Mucosa of rectum (tissue), 2 donors: ENCODE data around the gene MAGI1.
"Not testable (repeated sequence)": the region's sequence is repeated elsewhere in the genome, so short reads cannot be mapped to it uniquely, and the experiment has no call there.

Experiments
- H3K27ac ChIP-seq, 2 donors: one replicate each; pipeline ENCODE4 v1.7.0; 2013; ENCODE audit warnings: inconsistent platforms in 2 of 2, low read depth in 2 of 2, low read length in 2 of 2
- H3K27me3 ChIP-seq, 2 donors: one replicate each; pipeline ENCODE4 v1.7.0; 2013; ENCODE audit warnings: low read length in 2 of 2; ENCODE audit not compliant: control insufficient read depth in 2 of 2, insufficient read depth in 2 of 2
- H3K36me3 ChIP-seq, 2 donors: one replicate each; pipeline ENCODE4 v1.7.0; 2013; ENCODE audit warnings: low read length in 2 of 2; ENCODE audit not compliant: control insufficient read depth in 2 of 2, insufficient read depth in 2 of 2
- H3K4me1 ChIP-seq, 2 donors: one replicate each; pipeline ENCODE4 v1.7.0; 2013; ENCODE audit warnings: low read length in 2 of 2, mild to moderate bottlenecking in 1 of 2; ENCODE audit not compliant: control insufficient read depth in 2 of 2, insufficient read depth in 2 of 2
- H3K4me3 ChIP-seq, 2 donors: one replicate each; pipeline ENCODE4 v1.7.0; 2013; ENCODE audit warnings: low read length in 2 of 2
- H3K9ac ChIP-seq, 2 donors: one replicate each; pipeline ENCODE4 v1.7.0; 2013; ENCODE audit warnings: low read length in 2 of 2, low read depth in 1 of 2, mild to moderate bottlenecking in 1 of 2
- H3K9me3 ChIP-seq, 2 donors: one replicate each; pipeline ENCODE4 v1.7.0; 2013; ENCODE audit warnings: low read length in 2 of 2; ENCODE audit not compliant: control insufficient read depth in 2 of 2
- donor health status: healthy.
- donor health status: Normal muscosa, but diverticular disease.

The MAGI1 gene

DNA sequence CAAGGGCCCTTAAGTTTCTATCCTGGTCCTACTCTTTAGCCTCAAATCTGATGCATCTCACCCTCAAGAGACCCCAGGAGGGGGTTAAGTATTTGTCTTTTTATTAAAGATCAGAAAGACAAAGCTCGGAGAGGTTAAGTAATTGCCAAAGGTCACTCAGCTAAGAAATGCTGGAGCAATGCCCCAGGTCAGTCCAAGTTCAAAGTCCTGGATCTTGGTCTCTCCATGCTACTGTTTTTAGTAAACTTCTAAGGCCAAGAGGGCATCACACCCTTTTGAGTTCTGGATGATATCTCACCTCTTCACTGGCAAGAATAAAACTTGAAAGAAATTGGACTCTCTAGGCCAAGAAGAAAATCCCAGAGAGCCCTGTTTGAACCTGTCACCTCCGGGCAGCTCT is 488.6 kb downstream of the MAGI1 start:
- H3K27ac ChIP-seq, result no peak overlapping the region
- H3K9me3 ChIP-seq, result no peaks in the 10 kb centered on the region
- H3K4me1 ChIP-seq, result no peaks in the 10 kb centered on the region
- no peak overlapping the region for H3K4me3 ChIP-seq
- H3K9ac ChIP-seq, result no peak overlapping the region
- H3K27me3 ChIP-seq, result peaks cover 2 to 4% of the 10 kb centered on the region in 2 donors
- no peaks in the 10 kb centered on the region for H3K36me3 ChIP-seq

DNA sequence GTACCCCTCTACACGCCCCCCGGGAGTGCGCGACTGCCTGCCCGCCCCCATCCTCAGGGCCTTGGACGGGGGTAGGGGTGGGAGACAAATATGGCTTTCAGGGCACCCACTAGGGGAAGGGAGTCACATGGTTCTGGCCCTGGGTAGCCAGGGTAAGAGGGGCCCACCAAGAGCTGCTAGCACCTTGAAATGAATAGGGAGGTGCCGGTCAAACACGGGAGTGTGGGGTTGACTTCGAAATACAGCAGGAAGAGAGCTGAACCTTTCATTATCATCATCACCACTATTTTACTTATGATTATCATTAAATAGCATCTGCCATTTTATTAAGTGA is 489.1 kb downstream of the MAGI1 start:
- H3K4me1 ChIP-seq, result no peaks in the 10 kb centered on the region
- no peaks in the 10 kb centered on the region for H3K36me3 ChIP-seq
- H3K4me3 ChIP-seq, result no peak overlapping the region
- peaks cover 2 to 4% of the 10 kb centered on the region in 2 donors for H3K27me3 ChIP-seq
- no peaks in the 10 kb centered on the region for H3K9me3 ChIP-seq
- no peak overlapping the region for H3K27ac ChIP-seq
- no peak overlapping the region for H3K9ac ChIP-seq

DNA sequence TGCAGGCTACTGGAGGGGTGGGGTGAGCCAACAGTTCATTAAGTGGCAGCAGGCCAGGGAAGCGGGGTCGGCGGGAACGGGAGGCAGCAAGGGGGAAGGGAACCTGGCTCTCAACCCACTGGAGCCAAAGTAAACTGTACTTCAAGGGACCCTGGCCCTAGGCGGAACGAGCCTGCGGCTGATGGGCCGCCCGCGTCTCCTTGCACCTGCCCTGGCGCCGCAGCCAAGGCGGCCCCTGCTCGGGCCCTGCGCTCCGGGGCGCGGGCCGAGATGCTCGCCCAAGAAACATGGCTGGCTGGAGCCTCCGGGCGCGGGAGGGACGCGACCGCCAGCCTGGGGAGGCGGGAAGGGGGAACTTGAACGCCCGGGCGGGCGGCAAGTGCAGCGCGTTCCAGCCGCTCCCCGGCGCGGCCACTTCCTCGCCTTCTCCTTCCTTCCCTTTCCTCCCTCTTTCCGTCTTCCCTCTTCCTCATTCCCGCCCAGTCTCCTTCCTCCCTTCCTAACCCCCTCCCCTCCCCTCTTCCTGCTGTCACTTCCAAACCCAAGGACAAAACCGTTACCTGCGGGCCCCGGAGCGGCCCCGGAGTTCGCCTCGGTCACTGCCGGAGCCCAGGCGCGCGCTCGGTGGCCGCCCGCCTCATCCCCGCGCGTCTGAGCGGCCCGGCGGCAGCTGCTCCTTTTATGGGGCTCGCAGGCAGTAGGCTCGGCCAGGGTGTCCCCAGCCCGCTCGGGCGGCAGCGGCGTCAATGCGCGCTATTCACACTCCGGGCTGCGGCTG is 489.7 kb downstream of the MAGI1 start:
- H3K9me3 ChIP-seq, result no peaks in the 10 kb centered on the region
- no peaks in the 10 kb centered on the region for H3K4me1 ChIP-seq
- peaks cover 2 to 4% of the 10 kb centered on the region in 2 donors for H3K27me3 ChIP-seq
- peak overlapping the region in 1 of 2 donors; percentile 48 for H3K4me3 ChIP-seq
- H3K27ac ChIP-seq, result no peak overlapping the region
- no peak overlapping the region for H3K9ac ChIP-seq
- no peaks in the 10 kb centered on the region for H3K36me3 ChIP-seq

DNA sequence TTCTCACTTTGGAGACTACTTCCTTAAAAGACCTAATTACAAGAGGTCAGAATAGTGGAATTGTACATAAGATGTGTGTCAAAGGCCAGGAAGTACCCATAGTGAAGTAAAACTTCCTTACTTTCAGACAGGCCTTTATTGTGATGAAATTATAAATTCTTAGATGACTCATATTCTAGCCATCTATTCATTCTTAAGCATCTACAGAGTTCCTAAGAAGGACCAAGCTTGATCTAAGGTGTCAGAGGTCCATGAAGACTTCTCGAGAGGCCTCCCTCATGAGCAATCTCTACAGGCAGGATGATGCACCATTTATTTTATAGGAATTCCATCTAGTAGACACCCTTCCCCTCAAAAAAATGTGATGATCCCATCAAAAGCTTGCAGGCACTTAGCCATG is 493.3 kb downstream of the MAGI1 start:
- Histone ChIP-seq H3K36me3 (no peaks in the 10 kb centered on the region), H3K9me3 (no peaks in the 10 kb centered on the region), H3K9ac (no peak overlapping the region), H3K27me3 (peaks cover 2 to 4% of the 10 kb centered on the region in 2 donors), H3K4me3 (no peak overlapping the region), H3K27ac (no peak overlapping the region), H3K4me1 (no peaks in the 10 kb centered on the region)

DNA sequence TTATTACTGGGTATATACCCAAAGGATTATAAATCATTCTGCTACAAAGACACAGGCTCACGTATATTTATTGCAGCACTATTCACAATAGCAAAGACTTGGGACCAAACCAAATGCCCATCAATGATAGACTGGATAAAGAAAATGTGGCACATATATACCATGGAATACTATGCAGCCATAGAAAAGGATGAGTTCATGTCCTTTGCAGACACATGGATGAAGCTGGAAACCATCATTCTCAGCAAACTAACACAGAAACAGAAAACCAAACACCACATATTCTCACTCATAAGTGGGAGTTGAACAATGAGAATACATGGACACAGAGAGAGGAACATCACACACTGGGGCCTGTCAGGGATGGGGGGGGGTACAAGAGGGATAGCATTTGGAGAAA is 495.3 kb downstream of the MAGI1 start:
- not testable (repeated sequence) for H3K9me3 ChIP-seq, H3K36me3 ChIP-seq, H3K4me3 ChIP-seq, H3K4me1 ChIP-seq, H3K27ac ChIP-seq, H3K27me3 ChIP-seq, H3K9ac ChIP-seq

DNA sequence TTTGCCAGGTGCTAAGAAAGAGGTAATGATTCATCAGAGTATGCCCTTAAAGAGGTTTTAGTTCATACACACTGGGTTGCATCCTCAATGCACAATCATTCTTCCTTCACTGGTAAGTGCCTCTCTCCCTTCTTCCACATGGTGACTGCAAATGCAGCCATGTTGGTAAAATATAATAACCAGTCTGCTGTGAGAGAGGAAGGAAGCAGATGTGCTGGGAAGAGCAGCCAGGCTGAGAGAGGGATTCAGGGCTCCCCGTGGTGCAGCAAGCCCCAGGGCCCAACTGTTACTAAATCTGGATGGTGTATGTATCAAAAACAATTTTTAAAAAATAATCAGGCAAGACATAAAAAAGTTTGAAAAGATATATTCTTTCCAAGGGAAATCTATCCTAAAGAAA is 498.1 kb downstream of the MAGI1 start:
- Histone ChIP-seq H3K27me3 (no peaks in the 10 kb centered on the region), H3K4me1 (no peaks in the 10 kb centered on the region), H3K4me3 (no peak overlapping the region), H3K9me3 (no peaks in the 10 kb centered on the region), H3K36me3 (no peaks in the 10 kb centered on the region), H3K27ac (no peak overlapping the region), H3K9ac (no peak overlapping the region)

DNA sequence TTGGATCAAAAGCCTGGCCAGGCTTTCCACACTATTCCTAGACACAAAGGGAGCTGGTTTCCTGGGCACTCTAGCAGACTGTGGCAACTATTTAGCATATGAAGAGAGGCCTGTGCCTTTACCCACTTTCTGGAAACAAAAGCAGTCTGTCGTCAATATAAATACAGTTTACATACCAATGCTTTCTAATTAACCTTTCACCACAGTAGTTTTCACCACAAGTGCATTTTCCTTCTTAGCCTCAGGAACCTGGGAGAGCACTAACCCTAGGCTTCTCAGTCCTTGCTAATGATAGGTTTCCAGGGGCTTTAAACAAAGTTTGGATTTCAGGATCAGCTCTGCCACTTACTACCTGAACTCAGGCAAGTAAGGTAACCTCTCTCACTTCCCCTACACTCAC is 499.1 kb downstream of the MAGI1 start:
- no peak overlapping the region for H3K27ac ChIP-seq
- H3K4me3 ChIP-seq, result no peak overlapping the region

DNA sequence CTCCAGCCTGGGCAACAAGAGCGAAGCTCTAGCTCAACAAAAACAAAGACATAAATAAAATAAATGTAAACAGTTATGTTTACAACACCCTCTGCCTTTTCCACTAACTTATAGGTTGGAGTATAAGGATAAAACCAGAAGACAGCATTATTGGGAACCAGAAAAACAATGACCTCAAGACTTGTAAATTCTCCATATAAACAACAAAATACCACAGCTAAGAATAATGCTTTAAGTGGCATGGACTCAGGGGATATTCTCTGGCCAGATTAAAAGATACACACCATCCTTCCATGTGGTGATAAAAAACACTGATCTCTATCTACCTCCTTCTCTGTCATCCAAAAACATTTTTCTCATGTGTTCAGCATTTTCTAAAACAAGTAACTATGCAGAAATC is 500.6 kb downstream of the MAGI1 start:
- no peak overlapping the region for H3K9ac ChIP-seq
- no peaks in the 10 kb centered on the region for H3K27me3 ChIP-seq

More for the DNA sequence above, 499.1 kb downstream of the MAGI1 start:
- Histone ChIP-seq H3K27me3 (no peaks in the 10 kb centered on the region), H3K9ac (no peak overlapping the region), H3K4me1 (no peaks in the 10 kb centered on the region), H3K36me3 (no peaks in the 10 kb centered on the region), H3K9me3 (no peaks in the 10 kb centered on the region)

DNA sequence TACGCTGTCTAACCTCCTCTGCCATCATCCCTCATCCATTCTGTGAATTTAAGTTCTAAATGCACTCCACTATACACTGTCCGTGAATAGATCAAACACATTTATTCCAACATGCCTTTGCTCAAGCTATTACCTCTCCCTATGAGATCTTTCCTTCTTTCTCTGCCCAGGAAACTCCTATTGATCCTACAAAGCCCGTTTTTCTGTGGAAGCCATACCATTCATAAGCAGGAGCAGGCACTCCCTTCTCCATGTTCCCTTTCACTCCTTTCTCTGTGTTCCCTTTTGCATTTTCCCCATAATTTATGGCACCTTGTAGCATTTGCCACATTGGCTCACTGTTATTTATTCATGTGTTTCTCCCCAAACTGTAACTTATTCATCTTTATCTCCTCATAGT is 501.6 kb downstream of the MAGI1 start:
- Histone ChIP-seq H3K4me3 (no peak overlapping the region), H3K9ac (no peak overlapping the region), H3K27ac (no peak overlapping the region), H3K36me3 (no peaks in the 10 kb centered on the region), H3K9me3 (no peaks in the 10 kb centered on the region), H3K4me1 (no peaks in the 10 kb centered on the region), H3K27me3 (no peaks in the 10 kb centered on the region)

More for the DNA sequence above, 500.6 kb downstream of the MAGI1 start:
- H3K4me3 ChIP-seq, result no peak overlapping the region
- H3K4me1 ChIP-seq, result no peaks in the 10 kb centered on the region
- no peaks in the 10 kb centered on the region for H3K36me3 ChIP-seq
- H3K27ac ChIP-seq, result no peak overlapping the region
- H3K9me3 ChIP-seq, result no peaks in the 10 kb centered on the region

DNA sequence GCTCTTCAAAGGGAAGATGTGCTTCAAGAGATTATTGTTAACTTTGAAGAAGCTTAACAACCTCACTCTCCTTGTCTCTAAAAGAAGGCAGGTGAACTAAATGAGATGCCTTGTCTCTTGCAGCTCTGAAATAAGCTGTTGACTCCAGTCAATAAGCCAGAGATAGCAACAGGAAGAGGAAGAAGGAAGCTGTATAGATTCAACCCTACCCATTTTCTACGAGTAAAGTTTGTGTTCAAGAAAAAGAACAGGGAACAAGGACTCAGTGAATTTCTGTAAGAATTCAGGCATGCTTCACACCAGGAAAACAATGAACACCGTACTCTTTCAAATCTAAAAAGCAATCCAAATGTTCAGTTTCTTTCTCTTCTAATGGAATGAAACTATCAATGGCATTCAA is 503.5 kb downstream of the MAGI1 start:
- H3K4me1 ChIP-seq, result no peaks in the 10 kb centered on the region
- no peak overlapping the region for H3K9ac ChIP-seq

DNA sequence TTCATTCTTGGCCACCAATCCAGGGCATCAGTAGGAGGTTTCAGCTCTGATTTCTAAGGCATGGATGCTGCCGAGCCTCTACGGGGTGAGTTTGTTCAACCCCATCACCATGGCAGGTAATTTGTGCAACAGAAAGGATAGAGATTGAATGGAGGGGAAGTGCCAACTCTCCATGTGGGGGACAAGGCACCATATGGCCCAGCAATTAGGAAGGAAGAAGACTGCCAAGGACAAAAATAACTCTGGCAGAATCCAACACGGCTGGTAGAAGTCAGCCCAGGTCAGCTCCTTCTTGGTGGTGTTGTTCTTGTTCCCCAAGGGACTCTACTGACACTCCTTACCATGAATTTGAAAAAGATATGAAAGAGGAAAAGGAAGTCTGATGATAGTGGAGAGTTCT is 503.9 kb downstream of the MAGI1 start:
- no peaks in the 10 kb centered on the region for H3K27me3 ChIP-seq
- no peak overlapping the region for H3K27ac ChIP-seq
- H3K4me3 ChIP-seq, result no peak overlapping the region
- H3K9me3 ChIP-seq, result no peaks in the 10 kb centered on the region
- H3K9ac ChIP-seq, result no peak overlapping the region
- no peaks in the 10 kb centered on the region for H3K4me1 ChIP-seq
- no peaks in the 10 kb centered on the region for H3K36me3 ChIP-seq

More for the DNA sequence above, 503.5 kb downstream of the MAGI1 start:
- Histone ChIP-seq H3K9me3 (no peaks in the 10 kb centered on the region), H3K27ac (no peak overlapping the region), H3K27me3 (no peaks in the 10 kb centered on the region), H3K4me3 (no peak overlapping the region), H3K36me3 (no peaks in the 10 kb centered on the region)
